Inflammatory macrophage treated with lipopolysaccharide for 1 hour (primary cell): Measurements from ENCODE around the gene OLFML2A.
"Not testable (repeated sequence)": the region's sequence is repeated elsewhere in the genome, so short reads cannot be mapped to it uniquely, and the experiment has no call there.

Experiments
- DNase-seq, 2 donors: peaks; one replicate each; pipeline ENCODE4 v3.0.0-alpha.2; 2020 to 2022

The OLFML2A gene

GRCh38 chr9:124776954-124777648, at the start of gene OLFML2A:
OLFML2A (plus strand) TSS chr9:124777133; CDS start chr9:124777271, 138 bp downstream.
- DNase-seq = peak; percentile 9 to 32

- no peak for DNase-seq
Measured at GRCh38 chr9:124730772-124731171, 46.2 kb upstream of the OLFML2A start.

DNA sequence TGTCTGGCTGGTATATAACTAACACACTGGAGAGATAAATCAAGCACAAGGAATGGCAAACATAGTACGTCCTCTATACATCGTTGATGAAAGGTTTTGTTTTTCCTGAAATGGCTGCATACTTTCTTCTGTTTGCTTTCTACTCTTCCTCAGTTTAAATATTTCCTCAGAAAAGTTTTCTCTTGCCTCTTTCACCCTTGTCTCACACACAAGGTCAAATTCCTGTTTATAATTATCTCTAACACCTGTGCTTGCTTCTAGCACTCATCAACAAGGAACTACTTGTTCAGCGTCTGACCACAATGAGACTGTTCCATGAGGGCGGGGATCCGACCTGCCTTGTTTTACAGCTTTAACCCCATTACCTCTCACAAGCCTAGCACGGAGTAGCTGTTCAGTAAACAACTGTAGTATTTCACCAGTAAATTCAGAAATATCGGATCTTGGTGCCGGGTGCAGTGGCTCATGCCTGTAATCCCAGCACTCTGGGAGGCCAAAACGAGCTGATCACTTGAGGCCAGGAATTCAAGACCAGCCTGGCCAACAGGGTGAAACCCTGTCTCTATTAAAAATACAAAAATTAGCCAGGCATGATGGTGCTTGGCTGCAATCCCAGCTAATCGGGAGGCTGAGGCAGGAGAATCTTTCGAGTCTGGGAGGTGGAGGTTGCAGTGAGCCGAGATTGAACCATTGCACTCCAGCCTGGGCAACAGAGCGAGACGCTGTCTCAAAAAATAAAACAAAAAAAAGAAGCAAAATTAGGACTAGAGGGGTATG, 42.8 kb upstream of the OLFML2A start:
- DNase-seq = no peak

DNA sequence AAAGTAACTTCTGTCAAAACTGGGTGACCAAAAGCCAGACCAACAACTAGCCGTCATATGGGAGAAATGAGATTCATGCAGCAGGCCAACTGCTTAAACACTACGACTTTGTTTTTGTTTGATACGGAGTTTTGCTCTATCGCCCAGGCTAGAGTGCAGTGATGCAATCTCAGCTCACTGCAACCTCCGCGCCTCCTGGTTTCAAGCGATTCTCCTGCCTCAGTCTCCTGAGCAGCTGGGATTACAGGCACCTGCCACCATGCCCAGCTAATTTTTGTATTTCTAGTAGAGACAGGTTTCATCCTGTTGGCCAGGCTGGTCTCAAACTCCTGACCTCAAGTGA, 42.2 kb upstream of the OLFML2A start:
- not testable (repeated sequence) for DNase-seq

DNA sequence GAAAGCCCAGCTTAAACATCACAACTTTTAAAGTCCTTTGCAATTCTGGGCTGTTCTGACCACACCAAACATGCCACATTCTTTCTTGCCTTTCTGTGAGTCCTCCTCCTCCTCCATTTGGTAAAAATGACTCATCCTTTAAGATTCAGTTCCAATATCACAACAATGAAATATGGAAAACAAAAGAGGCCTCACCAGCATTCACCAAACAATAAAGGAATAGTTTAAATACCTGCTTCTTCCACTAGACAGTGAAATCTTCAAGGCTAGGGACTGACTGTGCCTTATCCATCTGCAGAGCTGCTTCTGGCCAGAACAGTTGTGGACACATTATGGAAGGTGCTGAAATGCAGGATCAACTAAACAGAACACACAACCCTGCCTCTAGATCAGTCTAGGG, 41.8 kb upstream of the OLFML2A start:
- DNase-seq = no peak

DNA sequence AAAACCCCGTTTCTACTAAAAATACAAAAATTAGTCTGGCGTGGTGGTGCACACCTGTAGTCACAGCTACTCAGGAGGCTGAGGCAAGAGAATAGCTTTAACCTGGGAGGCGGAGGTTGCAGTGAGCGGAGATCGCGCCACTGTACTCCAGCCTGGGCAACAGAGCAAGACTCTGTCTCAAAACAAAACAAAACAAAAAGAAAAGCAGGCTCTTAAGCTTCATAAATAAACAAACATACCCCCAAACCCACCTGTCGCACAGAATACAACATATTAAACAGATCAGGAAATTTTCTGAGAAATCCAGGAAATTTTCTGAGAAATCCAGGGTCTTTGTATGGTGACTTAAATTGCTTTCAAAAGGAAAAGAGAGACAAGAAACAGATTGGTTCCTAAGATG, 38.9 kb upstream of the OLFML2A start:
- DNase-seq = not testable (repeated sequence)

- no peak for DNase-seq
Measured at GRCh38 chr9:124739360-124739759, 37.6 kb upstream of the OLFML2A start.

DNA sequence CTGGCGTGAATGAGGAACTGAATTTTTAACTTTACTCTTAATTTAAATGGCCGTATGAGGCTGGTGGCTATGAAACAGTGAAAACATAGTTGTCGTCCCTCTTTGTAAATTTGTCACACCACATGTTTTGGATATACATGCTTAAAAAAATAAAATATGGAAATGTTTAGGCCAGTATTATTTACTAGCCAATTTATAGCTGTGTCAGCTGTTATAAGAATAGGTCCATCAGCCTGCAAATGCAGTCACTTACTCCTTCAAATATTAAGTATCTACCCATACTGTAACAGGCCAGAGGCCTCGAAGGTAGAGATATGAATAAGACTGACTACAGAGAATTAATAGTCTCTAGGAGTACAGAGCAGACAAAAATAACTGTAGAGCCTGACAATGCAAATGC, 35.8 kb upstream of the OLFML2A start:
- no peak for DNase-seq

GRCh38 chr9:124741662-124742061, 35.3 kb upstream of the OLFML2A start:
- DNase-seq = no peak

DNA sequence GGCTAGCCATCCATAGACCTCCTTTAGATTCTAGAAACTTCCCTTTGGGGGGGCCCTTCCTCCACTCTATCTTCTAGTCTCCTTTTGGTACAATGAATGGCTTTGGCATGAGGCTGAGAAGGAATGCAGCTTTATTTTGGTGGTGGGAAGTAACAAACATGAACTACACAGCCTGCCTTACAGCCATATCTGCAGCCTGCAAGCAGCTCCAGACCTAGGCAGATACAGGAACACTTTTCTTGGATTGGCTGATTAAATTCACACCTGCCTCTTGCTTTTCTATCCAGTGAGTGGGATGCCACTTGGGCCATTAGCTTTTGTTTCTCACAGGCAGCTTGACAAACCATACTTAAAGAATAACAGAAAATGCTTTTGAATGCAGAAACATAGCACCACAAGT, 34.0 kb upstream of the OLFML2A start:
- no peak for DNase-seq

DNA sequence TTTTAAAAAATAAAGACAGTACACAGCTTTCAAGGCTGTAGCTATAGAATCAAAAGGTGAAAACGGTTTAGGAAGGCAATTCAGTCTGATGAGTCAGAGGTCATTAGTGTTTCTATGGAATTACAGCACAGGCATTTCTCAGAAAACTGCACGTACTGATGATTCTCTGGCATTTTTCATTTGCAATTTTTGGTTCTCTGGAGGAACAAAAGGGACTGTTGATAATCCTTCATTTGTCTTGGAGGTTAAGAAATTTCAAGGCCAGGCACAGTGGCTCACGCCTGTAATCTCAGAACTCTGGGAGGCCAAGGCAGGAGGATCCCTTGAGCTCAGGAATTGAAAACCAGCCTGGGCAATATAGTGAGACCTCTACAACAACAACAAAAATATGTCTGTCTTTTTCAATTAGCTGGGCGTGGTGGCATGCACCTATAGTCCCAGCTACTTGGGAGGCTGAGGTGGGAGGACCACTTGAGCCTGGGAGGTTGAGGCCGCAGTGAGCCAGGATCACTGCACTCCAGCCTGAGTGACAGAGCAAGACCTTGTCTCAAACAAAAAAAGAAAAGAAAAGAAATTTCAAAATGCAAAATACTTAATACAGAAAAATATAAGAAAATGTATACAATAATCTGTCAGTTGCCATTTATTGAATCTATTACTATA, 33.1 kb upstream of the OLFML2A start:
- peak in 1 of 2 donors; percentile 22 for DNase-seq

- no peak for DNase-seq
Measured at GRCh38 chr9:124747065-124747464, 29.9 kb upstream of the OLFML2A start.

DNA sequence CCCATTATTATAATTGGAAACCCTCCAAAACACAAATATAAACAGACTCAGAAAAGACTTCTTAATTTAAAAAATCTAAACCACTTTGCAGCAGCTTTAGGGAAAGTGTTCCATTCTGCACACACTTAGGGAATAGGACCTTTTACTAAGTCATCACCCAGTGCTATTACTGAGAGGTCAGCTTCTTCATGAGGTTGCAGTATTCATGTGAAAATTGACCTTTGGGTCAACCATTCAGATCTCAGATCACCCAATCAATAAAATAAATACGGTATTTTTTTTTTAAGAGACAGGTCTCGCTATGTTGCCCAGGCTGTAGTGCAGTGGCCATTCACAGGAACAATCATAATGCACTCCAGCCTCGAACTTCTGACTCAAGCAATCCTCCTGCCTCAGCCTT, 27.6 kb upstream of the OLFML2A start:
- DNase-seq = no peak

DNA sequence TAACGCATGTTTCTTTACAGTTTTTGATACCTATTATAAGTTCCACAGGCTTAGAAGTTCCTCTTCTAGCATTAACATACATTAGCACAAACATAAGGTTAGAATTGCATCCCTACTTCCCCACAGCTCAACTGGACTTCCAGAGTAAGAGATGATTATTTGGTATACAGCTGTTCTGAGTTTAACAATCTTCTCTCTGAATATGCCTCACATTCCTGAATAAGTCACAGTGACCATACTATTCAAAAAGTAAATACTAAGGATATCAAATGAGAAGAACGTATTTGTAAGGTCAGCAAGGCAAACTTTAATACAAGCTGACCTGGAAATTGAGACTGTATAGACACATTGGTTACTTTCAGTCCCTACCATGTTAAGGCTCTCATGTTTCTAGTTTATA, 27.2 kb upstream of the OLFML2A start:
- DNase-seq = no peak

DNA sequence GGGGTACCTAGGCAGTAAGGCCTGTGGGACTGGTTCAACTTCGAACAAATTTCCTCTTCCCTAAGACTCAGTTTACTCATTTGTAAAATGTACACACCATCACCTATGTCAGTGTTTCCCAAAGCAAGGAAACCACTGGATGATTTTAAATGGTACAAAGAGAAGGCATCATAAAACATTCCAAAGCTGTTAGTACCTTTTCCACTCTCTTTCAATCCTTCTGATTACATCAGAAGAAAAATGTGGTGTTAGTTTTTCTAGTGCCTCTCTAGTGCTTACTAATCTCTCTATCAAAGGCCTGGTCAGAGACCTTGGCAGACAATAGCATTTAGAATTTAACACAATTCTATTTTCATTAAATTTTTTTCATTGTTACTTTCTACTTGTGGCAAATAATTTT, 24.0 kb upstream of the OLFML2A start:
- DNase-seq = no peak

DNA sequence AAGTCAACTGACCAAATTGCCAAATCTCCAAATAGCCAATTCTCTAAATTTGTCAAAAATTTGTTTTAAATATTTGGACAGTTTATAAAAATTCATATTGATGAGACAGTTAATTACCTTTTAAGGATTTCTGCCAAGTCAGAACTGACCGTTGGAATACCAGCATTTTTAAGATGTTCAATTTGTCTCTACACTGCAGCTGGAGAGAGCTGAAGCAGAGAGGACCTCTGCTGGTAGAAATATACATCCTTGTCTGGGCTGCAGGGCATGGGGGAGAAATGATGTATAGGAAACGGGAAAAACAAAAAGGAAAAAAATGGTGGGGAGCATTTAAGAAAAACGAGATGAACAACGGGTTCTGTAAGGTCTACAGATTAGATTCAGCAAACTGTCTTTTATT, 22.6 kb upstream of the OLFML2A start:
- DNase-seq = no peak

GRCh38 chr9:124755061-124755460, 21.9 kb upstream of the OLFML2A start:
- no peak for DNase-seq

GRCh38 chr9:124756011-124756410, 20.9 kb upstream of the OLFML2A start:
- DNase-seq = no peak

DNA sequence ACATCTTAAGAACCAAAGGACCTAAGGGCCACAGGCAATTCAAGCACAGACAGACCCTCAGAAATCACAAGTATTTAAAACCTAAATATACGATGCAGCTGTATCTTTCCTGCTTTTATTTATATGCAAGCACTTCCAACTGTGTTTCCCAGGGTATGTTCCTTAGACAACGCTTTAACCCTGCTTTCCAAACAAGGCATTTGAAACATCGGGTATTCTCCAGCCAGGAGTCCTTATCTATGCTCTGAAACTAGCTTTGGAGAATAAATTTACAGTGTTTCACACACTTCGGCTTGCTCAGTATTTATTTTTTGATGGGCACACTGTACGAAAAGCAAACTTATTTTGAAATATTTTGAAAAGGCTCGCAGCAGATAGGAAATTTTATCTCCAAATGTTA, 19.3 kb upstream of the OLFML2A start:
- no peak for DNase-seq

DNA sequence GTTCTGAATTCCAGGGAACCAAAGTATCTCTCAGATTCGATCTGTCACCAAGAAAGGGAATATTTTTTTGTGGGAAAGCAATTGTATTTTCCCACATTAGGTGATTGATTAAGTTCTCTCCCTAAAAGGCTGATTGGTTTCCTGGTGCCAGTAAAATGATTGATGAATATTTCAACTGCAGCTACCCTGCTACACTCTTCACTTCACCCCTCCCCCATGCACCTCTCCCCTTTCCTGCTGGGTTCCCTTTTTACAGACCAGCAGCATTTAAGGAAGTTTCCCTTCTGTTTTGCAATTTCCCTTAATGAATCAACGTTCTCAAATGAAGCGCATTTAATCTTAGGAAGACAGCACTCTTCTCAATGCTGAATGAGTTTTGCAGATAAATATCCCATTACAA, 18.9 kb upstream of the OLFML2A start:
- DNase-seq = peak; percentile 82 to 86

- DNase-seq = peak in 1 of 2 donors; percentile 35
Measured at GRCh38 chr9:124758691-124759090, 18.2 kb upstream of the OLFML2A start.

- DNase-seq = no peak
Measured at GRCh38 chr9:124759327-124759726, 17.6 kb upstream of the OLFML2A start.

DNA sequence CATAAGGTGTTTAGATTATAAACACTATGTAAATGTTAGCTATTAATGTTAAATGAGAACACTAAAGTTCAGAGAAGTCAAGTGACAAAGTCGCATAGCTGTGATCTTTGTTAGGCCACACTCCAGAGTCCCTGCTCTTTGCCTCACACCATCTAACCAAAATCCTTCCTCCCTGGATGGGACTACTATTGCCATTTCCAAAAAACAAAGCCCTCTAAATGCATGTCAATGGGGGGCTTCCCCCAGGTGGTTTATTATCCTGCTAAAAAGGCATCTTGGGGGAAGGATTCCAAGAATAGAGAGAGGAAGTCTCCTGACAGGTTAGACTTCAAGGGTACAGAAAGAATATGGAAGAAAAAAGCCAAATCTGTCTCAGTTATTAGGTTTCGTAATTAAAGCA, 16.2 kb upstream of the OLFML2A start:
- no peak for DNase-seq

DNA sequence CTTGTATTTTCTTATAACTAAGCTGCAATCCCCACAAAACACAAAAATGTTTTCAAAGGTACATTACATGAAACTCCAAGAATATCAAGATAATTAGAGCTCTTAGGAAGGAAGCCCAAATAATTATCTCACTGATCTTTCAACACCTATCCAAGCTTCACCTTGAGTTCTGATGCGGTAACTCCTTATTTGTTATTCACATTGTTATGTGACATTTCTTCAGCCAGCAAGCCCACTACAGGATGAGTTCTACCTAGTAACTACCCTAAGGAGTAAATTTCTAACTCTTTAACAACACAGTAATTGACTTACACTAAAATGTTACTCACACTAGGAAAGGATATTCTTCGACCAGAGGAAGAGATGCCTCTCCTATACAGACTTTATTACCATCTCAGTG, 15.7 kb upstream of the OLFML2A start:
- no peak for DNase-seq
